HG03139 (cell line): ENCODE results near the gene ARID5A.
"Not testable (repeated sequence)": the region's sequence is repeated elsewhere in the genome, so short reads cannot be mapped to it uniquely, and the experiment has no call there.

Source experiments
- ATAC-seq: cut with Tn5 transposase; IDR thresholded peaks from one replicate; pipeline ENCODE4 v1.9.1; 2021; ENCODE audit not compliant: unreplicated experiment

Gene ARID5A

GRCh38 chr2:96554293-96555145 is 18.0 kb downstream of the ARID5A start:
- no peak for ATAC-seq

- no peak for ATAC-seq
These were observed 18.6 kb downstream of the ARID5A start for GRCh38 chr2:96555146-96555610.

DNA sequence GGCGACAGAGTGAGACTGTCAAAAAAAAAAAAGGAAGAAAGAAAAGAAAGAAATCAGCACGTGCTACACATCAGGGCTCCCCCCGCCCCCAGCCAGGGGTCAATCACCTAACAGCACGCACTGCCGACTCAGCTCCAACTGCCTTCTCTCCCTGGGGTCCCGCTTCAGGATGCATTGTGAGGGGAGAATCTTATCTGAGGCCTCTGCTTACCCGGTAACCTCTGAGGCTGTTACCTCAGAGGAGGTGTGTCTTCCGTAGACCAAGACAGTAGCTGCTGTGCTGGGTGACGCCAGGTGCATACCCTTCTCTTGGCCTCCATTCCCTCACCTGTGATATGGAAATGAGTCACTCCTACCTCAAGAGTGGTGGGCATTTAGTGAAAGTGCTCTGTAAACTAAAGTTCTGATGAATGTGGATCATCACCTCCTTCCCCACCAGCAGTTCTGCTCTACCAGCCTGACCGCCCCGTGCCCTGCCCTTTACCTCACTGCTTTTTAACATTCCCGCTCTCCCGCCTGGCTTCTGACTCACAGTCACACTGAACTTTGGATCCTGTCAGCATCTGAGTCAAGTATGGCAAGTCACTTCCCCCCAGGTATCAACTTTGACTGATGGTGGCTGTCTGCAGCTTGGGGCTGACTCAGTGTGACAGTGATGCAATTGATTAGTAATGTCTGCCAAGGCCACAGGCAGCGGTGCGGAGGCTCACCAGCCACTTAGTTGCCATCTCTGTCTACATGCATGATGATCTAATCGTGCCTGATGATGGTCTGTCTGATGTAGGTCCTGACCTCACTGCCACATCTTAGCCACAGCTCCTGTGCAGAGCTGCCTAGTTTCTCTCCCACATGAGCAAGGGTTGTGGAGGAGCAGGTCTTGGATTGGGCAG is 20.1 kb downstream of the ARID5A start:
- no peak for ATAC-seq

DNA sequence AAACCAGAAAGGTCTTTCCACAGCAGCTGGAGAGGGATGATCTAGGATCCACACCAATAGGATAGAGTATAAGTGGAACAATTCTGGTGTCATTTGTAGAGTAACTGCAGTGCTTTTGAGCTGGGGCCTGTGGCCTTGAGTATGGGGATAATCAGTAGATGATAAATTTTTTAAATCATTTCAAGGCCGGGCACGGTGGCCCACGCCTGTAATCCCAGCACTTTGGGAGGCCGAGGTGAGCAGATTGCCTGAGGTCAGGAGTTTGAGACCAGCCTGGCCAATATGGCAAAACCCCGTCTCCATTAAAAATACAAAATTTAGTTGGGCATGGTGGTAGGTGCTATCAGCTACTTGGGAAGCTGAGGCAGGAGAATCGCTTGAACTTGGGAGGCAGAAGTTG is 20.9 kb downstream of the ARID5A start:
- ATAC-seq, result not testable (repeated sequence)

DNA sequence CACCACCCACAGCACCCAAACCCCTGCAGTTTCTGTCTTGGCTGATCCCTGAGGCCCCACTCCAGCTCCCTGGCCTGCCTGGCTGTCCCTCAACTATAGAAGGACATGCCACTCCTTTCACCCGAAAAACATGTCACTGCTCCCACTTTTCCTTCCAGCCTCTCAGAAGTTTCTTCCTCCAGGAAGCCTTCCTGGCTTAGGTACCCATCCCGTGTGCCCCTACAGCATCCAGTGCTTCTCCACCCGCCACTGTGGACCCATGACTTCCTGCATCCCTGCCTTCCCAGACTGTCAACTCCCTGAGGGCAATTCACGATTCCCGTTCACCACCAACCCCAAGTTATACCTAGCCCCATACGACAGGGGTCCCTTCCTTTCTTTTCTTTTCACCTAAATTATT is 21.5 kb downstream of the ARID5A start:
- ATAC-seq, result no peak

DNA sequence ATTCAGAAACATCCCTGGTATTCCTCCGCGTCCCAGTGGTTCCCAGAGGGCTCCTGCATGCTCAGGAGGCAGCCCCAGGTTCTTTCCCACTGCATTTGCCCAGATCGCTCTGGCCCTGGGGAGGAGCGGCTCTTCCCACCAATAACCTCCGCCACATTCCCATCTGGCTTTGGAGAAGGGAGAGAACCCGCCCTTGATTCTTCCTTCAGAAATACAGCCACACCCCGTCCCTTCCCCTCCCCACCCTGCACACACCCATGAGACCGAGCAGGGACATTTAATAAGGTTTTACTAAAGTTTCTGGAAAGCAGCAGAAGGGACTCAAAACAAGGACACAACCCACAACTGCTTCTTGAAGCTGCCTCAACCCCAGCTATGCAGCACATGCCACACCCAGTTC is 21.9 kb downstream of the ARID5A start:
- ATAC-seq, result no peak

GRCh38 chr2:96564026-96564425 is 27.5 kb downstream of the ARID5A start:
- ATAC-seq, result no peak

DNA sequence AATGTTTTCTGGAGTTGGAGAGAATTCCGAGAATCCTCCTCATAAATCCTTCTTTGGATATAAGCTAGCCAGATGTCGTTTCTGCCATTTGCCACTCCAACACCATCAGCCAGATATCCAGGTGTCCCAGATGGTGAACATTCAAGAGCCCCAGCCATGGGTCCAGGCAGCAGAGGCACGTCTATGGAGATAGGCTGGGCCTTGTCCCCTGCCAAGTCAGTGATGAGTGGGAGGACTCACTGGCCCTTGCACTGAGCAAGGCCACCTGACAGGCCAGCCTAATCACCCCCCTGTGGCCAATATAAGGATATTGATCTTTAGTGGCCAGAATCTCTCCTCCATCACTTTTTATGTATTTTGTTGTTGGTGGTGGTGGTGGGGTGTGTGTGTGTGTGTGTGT is 28.0 kb downstream of the ARID5A start:
- no peak for ATAC-seq

DNA sequence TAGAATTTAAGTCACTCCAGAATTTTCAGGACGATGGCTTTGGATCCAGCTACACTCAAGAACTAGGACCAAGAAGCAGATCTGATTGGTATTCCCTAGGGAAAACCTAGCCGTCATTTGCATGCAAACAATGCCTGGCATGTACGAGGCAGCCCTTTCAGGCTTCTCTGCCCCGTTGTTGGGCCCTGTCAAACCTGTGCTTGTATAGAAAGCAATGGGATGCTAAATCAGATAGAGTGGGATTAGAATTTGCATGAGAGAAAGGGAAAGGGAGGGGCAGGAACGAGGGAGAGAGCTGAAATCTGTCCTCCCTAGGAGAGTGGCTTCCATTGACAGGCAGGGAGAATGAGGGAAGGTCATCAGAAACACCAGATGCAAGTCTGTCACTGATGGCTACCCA is 28.6 kb downstream of the ARID5A start:
- ATAC-seq, result no peak

- no peak for ATAC-seq
These were observed 31.5 kb downstream of the ARID5A start for GRCh38 chr2:96568094-96568493.

DNA sequence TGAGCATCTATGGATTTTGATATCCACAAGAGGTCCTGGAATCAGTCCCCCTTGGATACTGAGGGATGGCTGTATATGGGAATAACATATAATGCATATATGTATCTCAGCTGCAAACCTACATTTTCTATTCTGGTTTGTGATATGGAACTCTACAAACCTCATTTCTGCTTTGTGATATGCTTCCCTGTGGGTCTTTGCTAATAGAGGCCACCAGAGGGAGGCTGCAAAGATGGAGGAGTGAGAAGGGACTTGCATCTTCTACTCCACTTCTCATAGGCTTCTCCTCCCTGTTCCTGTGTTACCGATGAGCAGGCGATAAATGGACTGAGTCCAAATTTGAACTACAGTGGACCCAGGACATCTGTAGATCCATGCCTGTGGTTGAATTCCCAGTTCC is 37.8 kb downstream of the ARID5A start:
- ATAC-seq, result no peak

DNA sequence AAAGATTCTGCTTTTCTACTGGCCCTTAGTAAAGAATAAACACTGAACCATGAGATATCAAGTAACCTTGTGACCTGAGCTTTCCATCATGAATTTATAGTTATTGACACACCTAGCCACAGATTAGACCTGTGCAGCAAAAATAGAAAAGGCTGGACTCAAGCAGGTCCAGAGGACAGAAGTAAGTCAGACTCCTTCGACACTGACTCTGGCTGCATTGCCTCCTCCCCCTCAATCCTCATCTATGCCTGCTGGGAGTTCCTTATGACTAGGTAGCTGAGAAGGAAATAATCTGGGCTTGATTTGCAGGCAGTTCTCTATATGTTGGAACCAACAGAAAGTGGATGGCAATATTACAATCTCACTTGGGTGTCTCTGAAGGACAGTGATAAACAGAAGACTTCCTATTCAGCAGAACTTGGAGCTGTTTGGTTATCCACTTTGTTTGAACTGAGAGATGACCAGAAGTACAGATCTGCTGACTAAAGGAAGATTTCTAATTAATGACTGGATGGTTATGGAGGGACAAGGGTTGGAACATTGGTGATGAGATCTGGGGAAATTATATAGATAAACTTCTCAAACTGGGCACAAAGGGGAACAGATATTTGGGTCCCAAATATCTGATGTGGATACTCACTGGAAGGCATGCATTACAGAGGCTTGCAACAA is 39.4 kb downstream of the ARID5A start:
- ATAC-seq, result no peak

DNA sequence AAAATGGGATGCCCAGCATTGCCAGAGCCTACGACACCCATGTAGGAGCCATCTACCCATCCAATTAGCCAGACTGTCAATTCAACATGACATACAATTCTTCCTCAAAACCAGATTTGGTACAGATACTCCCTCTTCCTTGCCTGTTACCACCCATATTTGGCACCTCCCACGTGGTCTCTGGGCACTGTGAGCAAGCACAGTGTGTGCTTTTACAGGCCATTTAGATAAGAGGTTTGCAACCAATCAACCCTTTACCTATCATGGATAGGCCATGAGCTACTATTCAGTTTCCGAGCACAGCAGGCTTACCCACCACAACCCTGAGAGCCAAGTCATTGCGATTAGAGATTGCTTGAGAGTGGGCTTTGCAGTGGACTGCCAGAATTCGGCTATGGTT is 40.9 kb downstream of the ARID5A start:
- ATAC-seq, result no peak

DNA sequence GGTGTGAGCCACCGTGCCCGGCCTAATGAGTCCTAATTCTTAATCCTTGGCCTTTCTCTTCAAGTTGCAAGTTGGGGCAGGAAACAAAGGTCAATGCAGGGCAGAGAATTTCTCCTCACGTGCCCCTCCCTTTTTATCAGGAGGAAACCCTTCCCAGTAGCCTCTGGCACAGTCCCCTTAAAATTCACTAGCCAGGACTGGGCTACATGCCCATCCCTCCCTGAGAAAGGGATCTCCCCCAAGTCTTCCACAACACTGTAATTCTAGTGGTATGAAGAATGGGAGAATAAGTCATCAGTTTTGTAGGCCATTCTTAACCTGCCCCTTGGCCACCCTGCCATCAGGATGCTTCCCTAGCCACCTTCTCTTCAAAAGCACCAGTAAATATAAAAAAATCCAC is 42.2 kb downstream of the ARID5A start:
- no peak for ATAC-seq

GRCh38 chr2:96579422-96579821 is 42.9 kb downstream of the ARID5A start:
- no peak for ATAC-seq

DNA sequence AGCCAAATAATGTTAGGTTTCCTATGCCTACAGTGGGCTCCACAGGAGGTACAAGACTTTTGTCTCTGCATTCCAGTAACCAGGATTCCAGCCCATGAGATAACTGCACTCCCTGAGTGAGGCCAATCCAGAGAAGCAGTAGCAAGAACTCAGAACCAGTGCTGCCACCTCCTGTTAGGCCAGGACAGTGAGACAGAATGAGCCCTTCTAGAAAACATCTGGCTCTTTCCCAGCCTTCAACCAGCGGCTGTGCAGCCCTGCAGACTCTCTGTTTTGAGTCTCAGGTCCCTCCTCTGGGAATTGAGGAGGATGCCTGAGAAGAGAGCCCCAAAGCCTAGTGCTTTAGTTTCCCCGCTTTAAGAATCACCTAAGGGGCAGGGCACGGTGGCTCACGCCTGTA is 44.2 kb downstream of the ARID5A start:
- no peak for ATAC-seq

GRCh38 chr2:96584017-96584416 is 47.5 kb downstream of the ARID5A start:
- no peak for ATAC-seq

GRCh38 chr2:96587843-96588242 is 51.3 kb downstream of the ARID5A start:
- no peak for ATAC-seq

- ATAC-seq, result no peak
These were observed 54.5 kb downstream of the ARID5A start for GRCh38 chr2:96591054-96591453.

DNA sequence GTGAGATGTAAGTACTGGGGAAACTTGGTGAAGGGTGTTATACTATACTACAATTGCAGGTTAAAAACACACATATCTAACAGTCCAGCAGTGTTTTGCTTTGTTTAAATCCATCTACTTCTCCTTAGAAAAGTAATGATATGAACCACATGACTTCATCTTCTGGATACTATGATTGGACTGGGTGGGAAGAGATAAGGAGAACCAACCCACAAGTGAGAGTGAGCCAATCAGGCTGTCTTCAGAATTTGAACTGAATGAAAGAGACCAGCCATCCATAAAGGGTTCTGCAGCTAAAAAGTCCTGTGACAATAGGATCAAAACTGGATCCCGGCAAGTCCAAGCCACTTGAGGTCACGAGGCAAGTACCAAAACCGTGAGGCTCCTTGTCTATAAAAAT is 54.9 kb downstream of the ARID5A start:
- no peak for ATAC-seq

DNA sequence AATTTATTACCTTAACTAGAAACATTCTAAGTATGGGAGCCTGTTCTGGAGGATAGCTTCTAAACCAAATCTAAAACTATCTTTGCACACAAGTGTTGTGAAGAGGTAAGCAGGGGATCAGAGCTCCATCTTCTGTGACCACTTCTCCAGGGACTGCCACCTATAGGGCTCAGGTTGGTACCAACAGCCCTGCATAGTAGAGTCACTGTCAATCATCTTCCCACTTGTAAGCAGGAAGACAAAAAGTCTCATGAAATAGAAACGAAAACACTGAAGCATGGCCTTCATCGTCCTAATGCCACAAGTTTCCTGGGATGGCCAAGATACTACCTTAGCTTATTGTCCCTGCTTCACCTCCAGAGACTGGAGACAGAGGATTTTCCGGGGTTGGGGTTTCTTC is 57.7 kb downstream of the ARID5A start:
- ATAC-seq, result no peak
